Ishikawa (cell line): ENCODE measurements around the gene IL36B.

Source experiments
- CEBPB ChIP-seq: IDR thresholded peaks from 2 replicates; pipeline ENCODE4 v1.6.1; 2012
- EP300 ChIP-seq: IDR thresholded peaks from 2 replicates; pipeline ENCODE4 v1.6.1; 2012; ENCODE audit warnings: borderline replicate concordance
- NFIC ChIP-seq: IDR thresholded peaks from 2 replicates; pipeline ENCODE4 v1.6.1; 2012
- RAD21 ChIP-seq: IDR thresholded peaks from 2 replicates; pipeline ENCODE4 v1.6.1; 2012; ENCODE audit warnings: low read depth
- TCF12 ChIP-seq: IDR thresholded peaks from 2 replicates; pipeline ENCODE4 v1.6.1; 2012; ENCODE audit warnings: low read depth
- YY1 ChIP-seq: IDR thresholded peaks from 2 replicates; pipeline ENCODE4 v1.6.1; 2012; ENCODE audit warnings: low read depth

DNA sequence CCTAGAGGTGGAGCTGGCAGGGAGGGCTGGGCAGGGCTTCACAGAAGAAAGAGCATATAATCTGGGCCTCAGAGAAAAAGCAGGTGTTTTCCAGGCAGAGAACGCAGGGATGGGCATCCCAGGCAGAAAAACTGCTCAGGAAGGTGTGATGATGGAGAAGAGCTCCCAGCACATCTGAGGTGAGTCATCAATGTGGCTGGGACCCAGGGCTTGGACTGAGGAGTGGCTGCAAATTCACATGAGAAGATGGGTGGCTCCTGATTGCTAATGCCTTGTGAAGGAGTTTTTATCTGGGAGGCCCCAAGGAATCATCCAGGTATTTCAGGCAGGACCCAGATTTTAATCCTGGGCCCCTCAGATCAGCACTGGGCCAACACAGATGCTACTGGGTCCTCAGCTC lies 25.3 kb upstream of the IL36B start:
- no peak for TF ChIP-seq RAD21
- TF ChIP-seq EP300 = no peak
- no peak for TF ChIP-seq NFIC
- no peak for TF ChIP-seq CEBPB
- no peak for TF ChIP-seq YY1
- TF ChIP-seq TCF12 = no peak
